ENCODE data around the gene PSMD1. TPM values are rescaled to one million over a fixed set of nuclear protein-coding genes. Genes with fewer than 3 reads are reported as not detected.

PSMD1 gene
- total RNA-seq, 4 donors from 2014 or later, result 51.5 to 116 (median 67.9) TPM

Small RNAs within 50 kb of the gene (small RNA-seq; reads per million reads assigned to genes)
- gene RNU1-93P, result 0 reads per million in 4 donors

Other genes with a start within 250 kb of the PSMD1 start
- 10 to 100 TPM in 2 of 4 donors, 1 to 10 TPM in 2; 3.8 to 31.9 (median 10.3) TPM for gene ITM2C, start 191.9 kb upstream of the PSMD1 start, total RNA-seq
- gene GPR55, start 131.6 kb upstream of the PSMD1 start, total RNA-seq, result under 1 TPM; 0.61 to 0.88 (median 0.78) TPM
- gene SPATA3, start 60.7 kb upstream of the PSMD1 start, total RNA-seq, result not detected
- gene C2orf72, start 19.3 kb upstream of the PSMD1 start, total RNA-seq, result 1 to 10 TPM in 2 of 4 donors, under 1 TPM in 1, not detected in 1; 0.21 to 1.6 (median 1.1) TPM
- gene HTR2B, start 68.2 kb downstream of the PSMD1 start, total RNA-seq, result under 1 TPM in 2 of 4 donors, not detected in 2; 0.22 to 0.76 TPM
- gene ARMC9, start 141.8 kb downstream of the PSMD1 start, total RNA-seq, result 10 to 100 TPM in 1 of 4 donors, 1 to 10 TPM in 3; 2.1 to 13.9 (median 3.9) TPM

Data from esophagus squamous epithelium (tissue), 4 donors.